HG02884 (cell line): ENCODE data around the gene PKHD1.

Experiments used
- ATAC-seq: cut with Tn5 transposase; IDR thresholded peaks from one replicate; pipeline ENCODE4 v1.9.1; 2021; ENCODE audit warnings: mild to moderate bottlenecking, moderate library complexity; ENCODE audit not compliant: unreplicated experiment

The PKHD1 gene

DNA sequence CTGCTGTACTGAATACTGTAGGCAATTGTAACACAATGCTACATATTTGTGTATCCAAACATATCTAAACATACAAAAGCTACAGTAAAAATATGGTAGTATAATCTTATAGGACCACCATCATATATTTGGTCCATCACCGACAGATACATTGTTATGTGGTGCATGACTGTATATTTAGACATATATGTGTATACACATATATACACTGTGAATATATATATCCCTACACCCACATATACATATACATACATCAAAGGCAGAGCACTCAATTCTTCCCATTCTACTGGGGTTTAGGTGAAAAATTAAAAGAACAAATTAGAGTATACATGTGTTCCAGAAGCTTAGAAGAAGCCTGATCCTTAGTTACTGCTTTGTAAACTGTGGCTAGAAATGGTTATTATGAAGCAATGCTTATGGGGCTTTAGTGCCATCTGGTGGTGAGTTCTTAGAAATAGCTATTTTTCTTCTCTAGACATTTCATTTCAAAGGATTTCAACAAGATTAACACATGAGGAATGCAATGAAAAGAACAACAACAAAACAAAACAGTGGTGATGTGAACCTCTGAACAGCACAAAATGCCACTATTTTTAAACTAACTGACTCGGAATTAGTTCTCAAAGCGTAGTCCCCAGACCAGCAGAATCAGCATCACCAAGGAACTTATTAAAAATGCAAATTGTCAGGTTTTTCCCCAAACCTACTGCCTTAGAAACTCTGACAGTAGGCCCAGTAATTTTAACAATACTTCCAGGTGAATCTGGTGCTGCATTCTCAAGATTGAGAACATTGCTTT lies 38.0 kb downstream of the PKHD1 start:
- no peak for ATAC-seq

DNA sequence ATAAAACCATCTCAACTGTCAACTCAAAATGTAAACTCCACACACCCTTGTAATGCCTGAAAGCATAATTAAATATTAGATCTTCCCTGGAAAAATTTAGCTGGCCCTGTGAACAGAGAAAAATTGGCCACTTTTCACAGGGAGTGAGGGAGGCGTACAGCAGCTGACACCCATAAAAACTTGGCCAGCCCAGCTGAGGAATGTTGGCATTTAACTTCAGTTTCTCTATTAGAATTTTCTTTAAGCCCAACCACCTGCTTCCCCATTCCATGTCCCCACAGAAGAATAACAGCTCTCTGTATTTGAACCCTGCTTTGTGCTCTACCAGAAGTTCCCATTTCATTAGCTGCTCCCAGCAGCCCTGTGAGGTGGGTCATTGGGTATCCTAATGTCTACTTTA lies 41.0 kb downstream of the PKHD1 start:
- ATAC-seq = no peak

DNA sequence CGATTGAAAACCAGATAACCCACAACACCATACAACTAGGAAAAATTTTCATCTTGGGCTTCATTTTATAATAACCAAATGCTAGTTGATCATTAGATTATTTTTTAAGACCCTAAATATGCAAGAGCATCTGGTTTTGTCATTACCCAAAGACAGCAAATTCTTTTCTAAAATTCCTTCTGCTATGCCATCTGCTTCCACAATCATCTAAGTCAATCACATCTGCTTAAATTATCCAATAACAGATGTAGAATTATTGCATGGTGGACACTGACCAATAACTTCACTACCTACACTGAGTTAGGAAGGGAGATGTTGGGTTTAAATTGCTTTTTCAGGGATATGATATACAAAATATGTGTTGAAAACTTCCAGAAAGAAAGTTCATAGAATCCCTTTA lies 41.9 kb downstream of the PKHD1 start:
- no peak for ATAC-seq

DNA sequence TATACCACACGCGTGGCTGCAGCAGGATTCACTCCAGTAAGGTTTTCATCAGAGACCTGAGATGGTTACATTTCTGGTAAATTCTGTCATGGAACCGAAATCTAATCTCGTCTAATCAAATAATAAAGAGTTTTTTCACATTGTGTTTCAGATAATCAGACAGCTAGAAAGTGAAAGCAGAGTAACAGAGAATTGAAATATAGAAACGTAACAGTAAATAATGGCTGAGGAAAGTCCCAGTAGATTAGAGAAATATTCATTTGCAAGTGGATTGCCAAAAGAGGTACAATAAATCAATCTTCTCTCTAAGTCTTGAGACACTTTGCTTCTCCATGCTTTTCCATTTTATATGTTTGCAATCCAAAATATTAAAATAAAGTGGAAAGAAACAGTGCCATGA lies 42.4 kb downstream of the PKHD1 start:
- no peak for ATAC-seq

DNA sequence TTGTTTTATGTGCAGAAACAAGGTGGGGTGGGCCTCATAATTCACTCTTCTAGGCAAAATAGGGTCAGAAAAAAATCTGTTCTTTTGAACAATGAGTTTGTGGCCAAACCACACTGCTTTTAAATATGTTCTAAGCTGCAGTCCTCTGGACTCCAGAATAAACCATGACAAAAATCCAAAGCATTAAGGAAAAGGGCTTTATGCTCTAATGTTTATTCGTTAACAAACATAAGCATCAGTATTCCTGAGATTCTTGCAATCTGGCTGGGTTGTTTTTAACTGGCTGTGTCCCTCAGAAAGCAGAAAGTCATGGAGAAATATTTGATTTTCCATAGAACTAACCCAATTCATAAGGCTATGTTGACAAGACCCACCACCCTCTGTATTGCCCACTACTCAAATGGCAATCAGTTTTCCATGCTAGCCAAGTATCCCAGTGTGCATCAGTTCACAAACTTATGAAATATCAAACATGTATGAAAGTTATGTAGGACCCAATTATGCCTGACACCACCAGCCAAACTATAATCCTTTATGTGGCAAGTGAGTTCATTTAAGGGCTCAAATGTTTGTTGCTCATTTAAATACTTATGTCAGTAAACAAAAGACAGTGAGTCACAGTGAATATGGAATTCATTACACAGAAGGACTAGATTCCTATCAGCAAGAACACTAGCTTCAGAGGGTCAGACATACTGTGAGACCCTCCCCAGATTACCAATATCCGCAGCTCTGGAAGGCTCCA lies 45.1 kb downstream of the PKHD1 start:
- ATAC-seq = no peak

DNA sequence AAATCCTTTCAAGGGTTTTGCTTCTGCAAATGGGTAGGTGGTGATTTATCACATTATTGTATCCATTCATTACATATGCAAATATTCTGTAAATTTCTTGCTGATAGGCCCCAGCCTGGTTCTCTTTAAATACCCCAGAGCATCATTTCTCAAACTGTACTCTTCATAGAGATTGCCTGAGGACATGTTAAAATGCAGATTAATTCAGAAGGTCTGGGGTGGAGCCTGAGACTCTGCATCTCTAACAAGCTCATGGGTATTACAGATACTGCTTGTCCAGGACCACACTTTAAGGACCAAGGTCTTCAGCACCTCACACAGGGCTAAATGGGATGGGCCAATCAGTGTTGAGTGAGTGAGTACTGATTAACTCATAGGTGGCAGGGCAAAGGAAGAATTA lies 46.3 kb downstream of the PKHD1 start:
- no peak for ATAC-seq

DNA sequence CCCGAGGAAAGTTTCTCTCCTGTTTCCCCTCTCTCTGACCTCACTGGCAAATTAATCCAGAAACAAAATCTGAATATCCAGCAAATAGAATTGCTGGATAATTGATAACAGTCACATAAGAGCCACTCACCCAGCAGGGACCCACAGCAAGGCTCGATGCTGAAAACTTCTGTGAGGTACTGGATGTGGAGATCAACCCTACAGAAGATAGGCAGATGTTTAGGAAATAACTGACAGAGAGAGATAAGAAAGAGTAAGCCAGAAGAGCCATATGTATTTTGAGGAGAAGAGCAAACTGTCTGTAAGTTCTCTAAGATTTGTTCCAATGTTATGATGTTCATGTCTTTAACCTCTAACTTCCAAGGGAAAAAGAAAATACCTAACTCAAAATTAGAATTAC lies 59.7 kb downstream of the PKHD1 start:
- ATAC-seq = no peak

DNA sequence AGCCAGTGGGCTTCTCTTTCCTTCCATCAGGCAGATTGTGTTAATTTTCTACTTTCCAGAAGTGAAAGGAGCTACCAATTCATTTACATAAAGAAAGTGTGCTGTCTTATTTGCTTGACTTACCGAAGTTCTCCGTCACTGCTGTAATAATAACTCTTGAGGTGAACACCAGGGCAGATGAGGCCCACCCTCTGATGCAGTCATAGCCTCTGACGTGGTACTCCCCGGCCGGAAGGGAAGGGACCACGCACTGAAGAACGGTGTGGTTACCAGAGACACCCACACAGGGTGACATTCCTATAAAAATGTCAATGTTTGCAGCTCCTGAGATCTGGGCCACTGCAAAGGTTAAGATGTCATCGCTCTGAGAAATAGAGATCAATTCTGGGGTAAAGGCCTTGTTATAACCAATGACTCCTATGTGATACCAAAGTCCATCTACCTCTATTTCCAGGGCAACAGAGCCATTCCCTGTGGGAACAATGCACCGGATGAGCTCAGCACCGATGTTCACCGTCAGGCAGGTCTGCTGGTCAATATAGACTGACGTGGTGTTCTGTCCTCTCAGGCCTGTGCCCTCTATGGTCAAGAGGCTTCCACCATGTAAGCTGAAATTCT lies 62.9 kb downstream of the PKHD1 start:
- no peak for ATAC-seq

DNA sequence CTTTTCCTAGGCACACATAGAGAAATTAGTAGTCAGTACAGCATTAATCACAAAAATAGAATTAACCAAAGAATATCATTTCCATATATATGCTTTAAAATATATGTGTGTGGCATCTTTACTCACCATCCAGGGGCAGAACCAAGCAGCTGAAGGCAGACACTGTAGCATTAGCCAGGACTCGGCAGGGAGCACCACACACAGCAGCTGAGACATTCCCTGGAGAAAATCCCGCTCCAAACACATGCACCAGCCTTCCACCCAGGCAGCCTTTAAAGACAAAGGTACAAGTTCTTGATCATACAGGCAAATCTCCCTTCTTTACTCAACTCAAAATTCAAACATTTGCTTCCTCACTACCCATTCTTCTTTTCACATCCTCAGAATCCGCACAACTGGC lies 64.7 kb downstream of the PKHD1 start:
- no peak for ATAC-seq

DNA sequence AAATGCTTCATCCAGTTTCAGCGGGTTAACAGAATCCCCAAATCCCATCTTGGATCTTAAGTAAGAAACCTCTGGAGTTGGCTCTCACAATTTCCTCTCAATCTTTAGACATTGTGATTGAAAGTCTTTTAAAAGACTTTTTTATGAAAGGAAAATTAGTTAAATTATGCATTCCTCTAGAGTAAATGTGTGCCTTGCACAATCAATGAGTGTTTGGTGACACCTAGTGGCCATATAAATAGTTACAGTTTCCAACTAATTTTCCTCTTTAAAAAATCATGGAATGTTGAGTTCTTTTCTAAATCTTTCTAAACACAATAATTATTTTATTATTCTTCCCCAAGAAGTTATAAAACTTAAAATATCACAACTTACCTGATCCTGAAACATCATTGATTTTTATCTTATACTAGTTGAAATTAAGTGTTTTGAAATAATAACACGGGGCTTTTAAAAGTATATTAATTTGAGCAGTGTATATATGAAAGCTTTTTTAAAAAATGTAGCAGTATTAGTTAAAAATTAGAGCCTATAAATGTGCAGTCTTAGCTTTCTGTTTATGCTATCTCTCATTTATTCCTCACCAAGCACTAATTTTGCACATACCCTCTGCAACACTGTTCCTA lies 66.4 kb downstream of the PKHD1 start:
- ATAC-seq = no peak

DNA sequence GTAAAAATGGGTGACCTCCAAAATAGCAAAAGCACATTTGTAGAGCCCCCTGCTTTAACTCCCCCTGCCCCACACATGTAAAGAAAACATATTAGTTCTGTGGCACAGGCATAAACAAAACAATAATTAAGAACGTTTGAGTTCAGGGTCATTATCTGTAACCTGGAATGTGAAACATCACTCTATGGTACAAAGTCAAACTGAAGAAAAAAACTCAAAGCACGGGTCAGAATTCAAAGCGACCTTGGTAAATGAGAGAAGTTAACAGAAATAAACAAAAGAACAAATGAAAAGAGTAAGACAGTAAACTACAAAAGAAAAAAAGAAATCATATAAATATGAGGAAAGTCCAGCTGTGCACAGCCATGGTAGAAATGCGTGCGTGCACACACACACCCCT lies 67.5 kb downstream of the PKHD1 start:
- ATAC-seq = no peak

DNA sequence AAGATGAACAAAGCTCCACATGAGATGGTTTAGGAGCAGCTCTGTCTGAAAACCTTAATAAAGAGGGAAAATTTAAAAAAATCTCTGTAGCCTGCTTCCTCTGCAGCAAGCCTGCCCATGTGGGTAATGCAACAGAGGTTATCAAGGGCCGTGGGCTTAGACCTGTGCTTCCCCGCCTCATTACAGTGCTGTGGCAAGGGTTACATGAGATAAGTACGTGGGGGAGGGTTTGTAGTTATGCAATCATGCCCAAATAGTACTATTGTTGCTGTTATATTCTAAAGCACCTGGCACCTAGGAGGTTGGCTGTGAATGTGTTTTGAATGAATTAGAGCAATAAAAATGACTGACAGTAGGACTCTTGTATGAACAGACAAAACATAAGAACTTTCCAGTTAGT lies 68.3 kb downstream of the PKHD1 start:
- no peak for ATAC-seq

DNA sequence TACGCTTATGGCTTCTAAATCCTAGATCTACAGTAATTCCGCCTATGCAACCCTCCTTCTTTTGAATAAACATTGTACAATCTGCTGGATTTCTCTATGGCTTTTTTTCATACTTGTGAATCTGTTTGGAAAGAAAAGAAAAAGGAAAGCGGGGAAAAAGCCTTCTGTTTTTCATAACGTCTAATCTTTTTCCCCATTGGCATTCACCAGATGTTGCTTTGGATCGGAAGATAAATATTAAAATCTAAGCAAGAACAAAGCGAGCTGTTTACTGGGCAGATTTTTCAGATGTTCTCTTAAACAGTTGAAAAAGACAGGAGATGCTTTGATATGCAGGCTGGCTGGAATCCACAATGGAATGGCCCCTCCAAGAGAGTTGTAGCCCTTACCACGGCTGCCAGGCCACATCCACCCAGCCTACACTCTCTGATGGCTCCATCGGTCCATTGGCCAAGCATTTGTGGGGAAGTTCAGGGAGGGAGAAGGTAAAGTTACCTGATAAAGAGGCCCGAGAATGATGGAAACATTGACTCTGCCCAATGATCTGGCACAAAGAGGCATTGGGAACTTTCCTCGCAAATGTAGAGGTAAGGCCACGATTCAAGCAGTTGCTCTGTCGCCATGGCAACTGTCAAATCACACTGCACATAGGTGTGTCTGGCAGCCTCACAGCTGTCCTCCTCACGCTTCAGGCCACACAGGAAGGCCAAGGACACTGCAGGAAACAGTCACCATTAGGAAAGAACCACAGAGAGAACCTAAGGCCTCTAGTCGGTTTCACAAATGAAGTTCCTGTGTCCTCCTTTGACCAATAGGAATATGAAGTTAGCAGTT lies 70.3 kb downstream of the PKHD1 start:
- no peak for ATAC-seq

DNA sequence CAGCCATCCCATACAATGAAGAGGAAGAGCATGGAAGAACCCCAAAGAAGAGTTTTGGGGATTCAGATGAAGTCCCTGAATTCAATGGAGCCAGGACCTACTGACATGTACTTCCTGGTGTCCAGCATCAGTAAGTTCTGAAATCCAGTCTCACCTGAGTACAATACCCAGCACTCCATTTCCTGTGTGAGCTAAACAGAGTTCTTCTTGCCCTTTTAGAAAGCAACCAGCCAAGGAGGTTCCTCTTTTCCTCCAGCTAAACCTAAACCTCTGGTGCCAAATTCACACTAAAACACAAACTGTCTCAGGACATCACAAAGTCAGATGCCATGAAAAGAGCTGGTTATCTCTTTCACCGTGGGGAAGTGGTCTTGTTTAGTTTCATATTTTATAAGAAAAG lies 71.5 kb downstream of the PKHD1 start:
- ATAC-seq = peak; percentile 48

DNA sequence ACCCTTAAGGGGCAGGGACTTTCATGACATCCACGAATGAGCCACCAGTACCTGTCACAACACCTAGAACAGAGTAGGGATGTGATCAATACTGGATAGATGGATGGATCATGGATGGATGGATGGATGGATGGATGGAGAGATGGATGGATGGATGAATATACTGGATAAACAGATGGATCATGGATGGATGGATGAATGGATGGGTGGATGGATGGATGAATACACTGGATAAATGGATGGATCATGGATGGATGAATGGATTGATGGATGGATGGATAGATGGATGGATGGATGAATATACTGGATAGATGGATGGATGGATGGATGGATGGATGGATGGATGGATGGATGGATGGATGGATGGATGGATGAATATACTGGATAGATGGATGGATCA lies 73.0 kb downstream of the PKHD1 start:
- no peak for ATAC-seq

DNA sequence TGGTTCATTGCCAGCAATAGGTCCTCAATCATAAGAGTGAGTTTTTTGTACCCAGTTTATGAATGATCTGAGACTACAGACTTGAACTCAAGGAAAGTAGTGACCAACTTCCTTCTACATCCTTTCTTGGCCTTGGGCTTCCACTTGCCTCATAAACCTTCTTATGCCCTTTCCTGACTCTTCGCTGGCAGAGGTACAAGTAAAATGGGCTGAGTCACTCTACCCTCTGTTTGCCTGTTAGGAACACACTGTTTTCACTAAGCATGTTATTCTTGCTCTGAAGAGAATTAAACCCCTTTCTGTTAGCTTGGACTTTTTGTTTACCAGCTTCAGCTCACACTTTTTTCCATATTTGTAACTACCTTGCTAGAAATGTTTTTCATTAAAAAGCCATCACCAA lies 74.4 kb downstream of the PKHD1 start:
- no peak for ATAC-seq

DNA sequence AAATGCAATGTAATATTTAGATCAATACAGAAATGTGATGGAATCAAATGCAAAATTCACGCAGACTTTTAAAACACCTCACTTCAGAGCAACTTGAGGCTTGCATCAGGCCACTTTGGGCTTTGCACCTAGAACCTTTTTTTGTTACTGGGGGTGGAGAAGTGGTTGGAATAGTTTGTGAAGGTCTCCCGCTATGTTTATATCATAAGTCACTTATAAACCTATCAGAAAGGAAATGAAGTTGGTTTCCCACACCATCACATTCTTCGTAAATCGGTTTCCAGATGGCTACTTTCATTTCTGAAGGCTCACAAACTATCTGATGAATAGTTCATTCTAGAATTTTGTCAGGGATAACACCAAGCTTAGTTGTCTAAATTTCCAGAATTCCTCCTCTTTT lies 74.8 kb downstream of the PKHD1 start:
- no peak for ATAC-seq

DNA sequence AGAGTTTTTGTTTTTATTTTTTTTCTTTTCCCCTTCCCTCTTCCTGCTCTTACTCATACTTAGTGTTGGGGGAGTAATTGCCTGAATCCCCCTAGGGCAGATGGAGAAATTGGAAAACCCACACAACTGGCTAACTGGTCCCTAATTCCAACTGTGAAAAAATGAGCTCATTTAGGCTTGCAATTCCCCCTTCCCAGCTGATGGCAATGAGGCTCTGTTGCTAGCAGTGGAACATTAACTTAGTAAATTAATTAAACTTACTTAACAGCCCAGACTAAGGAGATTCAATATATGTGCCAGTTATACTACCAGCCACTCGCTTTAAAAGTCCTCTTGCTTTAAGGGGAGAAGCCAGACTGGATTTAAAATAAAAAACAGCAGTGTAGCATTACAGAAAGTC lies 76.6 kb downstream of the PKHD1 start:
- no peak for ATAC-seq

DNA sequence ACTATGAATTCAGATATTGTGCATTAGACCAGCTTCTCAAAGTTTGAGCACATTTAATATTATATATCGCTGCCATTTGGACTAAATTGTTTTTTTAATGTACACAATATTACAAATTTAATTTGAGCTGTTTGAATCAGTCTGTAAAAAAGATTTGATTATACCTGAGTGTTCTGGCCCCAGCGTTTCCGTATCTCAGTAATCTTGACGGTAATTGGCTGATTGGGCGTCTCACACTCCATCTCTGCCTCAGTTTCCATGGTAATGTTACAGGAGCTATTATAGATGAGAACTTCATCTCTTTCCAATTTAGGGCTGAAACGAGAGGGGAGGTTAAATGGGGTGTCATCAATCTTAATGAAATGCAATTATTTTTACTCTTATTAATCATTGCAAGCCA lies 77.3 kb downstream of the PKHD1 start:
- no peak for ATAC-seq

DNA sequence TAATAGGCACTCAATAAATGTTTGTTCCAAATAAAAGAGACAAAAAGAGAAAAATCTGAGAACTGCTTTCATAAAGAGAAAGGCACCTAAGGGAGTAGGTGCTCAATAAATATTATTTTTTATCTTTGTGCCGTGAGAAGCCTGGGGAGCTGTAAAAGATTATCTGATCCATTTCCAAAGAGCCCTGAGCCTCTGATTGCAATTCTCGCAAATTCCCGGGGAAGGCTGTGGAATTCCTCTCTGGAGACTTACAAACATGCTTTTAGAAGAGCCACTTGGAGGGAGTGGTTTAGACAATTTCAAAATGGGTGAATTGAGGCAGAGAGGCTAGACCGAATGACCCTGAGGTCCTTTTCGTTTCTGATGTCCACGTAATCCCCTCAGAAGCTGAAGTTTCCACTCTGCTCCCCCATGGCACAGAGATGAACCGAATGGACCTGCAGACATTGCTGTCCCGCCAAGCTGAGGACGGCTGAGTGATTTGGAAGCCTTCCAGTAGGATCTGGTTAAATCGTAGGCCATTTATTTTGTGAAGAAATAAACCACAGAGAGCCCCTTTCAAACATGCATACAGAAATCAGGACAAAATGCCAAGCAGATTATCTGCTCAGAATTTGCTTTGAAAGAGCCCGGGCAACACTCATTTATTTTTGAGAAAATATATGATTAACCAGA lies 77.8 kb downstream of the PKHD1 start:
- no peak for ATAC-seq
